ENCODE results near the gene GYS2. TPM values are rescaled to one million over a fixed set of nuclear protein-coding genes. Genes with fewer than 3 reads are reported as not detected.

Gene GYS2
- total RNA-seq, 1 donor from 2014 or later = not detected

- TF ChIP-seq CTCF (IDR thresholded peaks at IDR 0.05; ENCODE audit: insufficient read depth, low read length, poor library complexity, severe bottlenecking) = no peak
- no peak overlapping the region for H3K4me3 ChIP-seq (ENCODE audit: low read depth, low read length)
- H3K36me3 ChIP-seq (ENCODE audit: control insufficient read depth, insufficient read depth, low read length) = no peaks in the 10 kb centered on the region
- no peaks in the 10 kb centered on the region for H3K27me3 ChIP-seq (ENCODE audit: control insufficient read depth, insufficient read depth, low read length)
- no peak for DNase-seq (ENCODE audit: low read depth)
Measured at GRCh38 chr12:21559855-21560569, 44.6 kb downstream of the GYS2 start.

GRCh38 chr12:21558100-21558679, 46.5 kb downstream of the GYS2 start:
- no peak for DNase-seq (ENCODE audit: low read depth)
- no peak overlapping the region for H3K4me3 ChIP-seq (ENCODE audit: low read depth, low read length)
- H3K27me3 ChIP-seq (ENCODE audit: control insufficient read depth, insufficient read depth, low read length) = no peaks in the 10 kb centered on the region
- H3K36me3 ChIP-seq (ENCODE audit: control insufficient read depth, insufficient read depth, low read length) = no peaks in the 10 kb centered on the region
- no peak for TF ChIP-seq CTCF (IDR thresholded peaks at IDR 0.05; ENCODE audit: insufficient read depth, low read length, poor library complexity, severe bottlenecking)

- H3K36me3 ChIP-seq (ENCODE audit: control insufficient read depth, insufficient read depth, low read length) = no peaks in the 10 kb centered on the region
- H3K4me3 ChIP-seq (ENCODE audit: low read depth, low read length) = no peak overlapping the region
- no peaks in the 10 kb centered on the region for H3K27me3 ChIP-seq (ENCODE audit: control insufficient read depth, insufficient read depth, low read length)
- DNase-seq (ENCODE audit: low read depth) = no peak
- no peak for TF ChIP-seq CTCF (IDR thresholded peaks at IDR 0.05; ENCODE audit: insufficient read depth, low read length, poor library complexity, severe bottlenecking)
Measured at GRCh38 chr12:21553329-21553675, 51.3 kb downstream of the GYS2 start.

- H3K27me3 ChIP-seq (ENCODE audit: control insufficient read depth, insufficient read depth, low read length) = no peaks in the 10 kb centered on the region
- no peak overlapping the region for H3K4me3 ChIP-seq (ENCODE audit: low read depth, low read length)
- DNase-seq (ENCODE audit: low read depth) = no peak
- TF ChIP-seq CTCF (IDR thresholded peaks at IDR 0.05; ENCODE audit: insufficient read depth, low read length, poor library complexity, severe bottlenecking) = no peak
- H3K36me3 ChIP-seq (ENCODE audit: control insufficient read depth, insufficient read depth, low read length) = no peaks in the 10 kb centered on the region
Measured at GRCh38 chr12:21552635-21553328, 51.9 kb downstream of the GYS2 start.

GRCh38 chr12:21551841-21552465, 52.7 kb downstream of the GYS2 start:
- no peak for TF ChIP-seq CTCF (IDR thresholded peaks at IDR 0.05; ENCODE audit: insufficient read depth, low read length, poor library complexity, severe bottlenecking)
- Histone ChIP-seq H3K4me3 (ENCODE audit: low read depth, low read length) (no peak overlapping the region), H3K36me3 (ENCODE audit: control insufficient read depth, insufficient read depth, low read length) (no peaks in the 10 kb centered on the region), H3K27me3 (ENCODE audit: control insufficient read depth, insufficient read depth, low read length) (no peaks in the 10 kb centered on the region)
- no peak for DNase-seq (ENCODE audit: low read depth)
